ENCODE results near the gene MMS19.

The MMS19 gene

DNA sequence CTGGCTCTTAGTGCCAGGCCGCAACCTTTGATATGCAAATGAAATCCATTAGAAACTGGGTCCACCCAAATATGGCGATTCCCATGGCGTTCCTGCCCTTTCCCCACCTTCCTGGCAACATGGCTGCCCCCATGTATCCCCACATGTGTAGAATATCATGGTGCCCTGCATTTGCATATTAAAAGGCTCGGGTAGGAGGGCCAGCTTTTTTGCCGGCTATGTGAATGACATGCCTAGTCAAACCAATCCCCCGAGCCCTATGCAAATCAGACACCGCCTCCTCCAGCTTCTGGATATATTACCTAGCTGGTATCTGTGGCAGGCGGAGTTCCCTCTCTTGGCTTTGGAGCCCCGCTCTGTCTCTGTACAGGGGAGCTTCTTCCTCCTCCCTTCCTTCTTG is 18.3 kb downstream of the MMS19 start:
- TF ChIP-seq FOXP2 (optimal IDR thresholded peaks at IDR 0.05; ENCODE audit: borderline replicate concordance, extremely low read depth, extremely low read length, insufficient read depth) (no peak), POLR2AphosphoS5 (IDR thresholded peaks at IDR 0.05; ENCODE audit: low read depth, low read length) (no peak), SIN3A (IDR thresholded peaks at IDR 0.05; ENCODE audit: borderline replicate concordance, insufficient read depth, low read length) (no peak), TAF1 (IDR thresholded peaks at IDR 0.05; ENCODE audit: borderline replicate concordance, insufficient read depth, low read length) (no peak)
- TF ChIP-seq, protein P1, sequence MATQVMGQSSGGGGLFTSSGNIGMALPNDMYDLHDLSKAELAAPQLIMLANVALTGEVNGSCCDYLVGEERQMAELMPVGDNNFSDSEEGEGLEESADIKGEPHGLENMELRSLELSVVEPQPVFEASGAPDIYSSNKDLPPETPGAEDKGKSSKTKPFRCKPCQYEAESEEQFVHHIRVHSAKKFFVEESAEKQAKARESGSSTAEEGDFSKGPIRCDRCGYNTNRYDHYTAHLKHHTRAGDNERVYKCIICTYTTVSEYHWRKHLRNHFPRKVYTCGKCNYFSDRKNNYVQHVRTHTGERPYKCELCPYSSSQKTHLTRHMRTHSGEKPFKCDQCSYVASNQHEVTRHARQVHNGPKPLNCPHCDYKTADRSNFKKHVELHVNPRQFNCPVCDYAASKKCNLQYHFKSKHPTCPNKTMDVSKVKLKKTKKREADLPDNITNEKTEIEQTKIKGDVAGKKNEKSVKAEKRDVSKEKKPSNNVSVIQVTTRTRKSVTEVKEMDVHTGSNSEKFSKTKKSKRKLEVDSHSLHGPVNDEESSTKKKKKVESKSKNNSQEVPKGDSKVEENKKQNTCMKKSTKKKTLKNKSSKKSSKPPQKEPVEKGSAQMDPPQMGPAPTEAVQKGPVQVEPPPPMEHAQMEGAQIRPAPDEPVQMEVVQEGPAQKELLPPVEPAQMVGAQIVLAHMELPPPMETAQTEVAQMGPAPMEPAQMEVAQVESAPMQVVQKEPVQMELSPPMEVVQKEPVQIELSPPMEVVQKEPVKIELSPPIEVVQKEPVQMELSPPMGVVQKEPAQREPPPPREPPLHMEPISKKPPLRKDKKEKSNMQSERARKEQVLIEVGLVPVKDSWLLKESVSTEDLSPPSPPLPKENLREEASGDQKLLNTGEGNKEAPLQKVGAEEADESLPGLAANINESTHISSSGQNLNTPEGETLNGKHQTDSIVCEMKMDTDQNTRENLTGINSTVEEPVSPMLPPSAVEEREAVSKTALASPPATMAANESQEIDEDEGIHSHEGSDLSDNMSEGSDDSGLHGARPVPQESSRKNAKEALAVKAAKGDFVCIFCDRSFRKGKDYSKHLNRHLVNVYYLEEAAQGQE (IDR thresholded peaks at IDR 0.05; ENCODE audit: insufficient read depth in 1 of 2, low read depth in 2 of 2, low read length in 2 of 2), result no peak

DNA sequence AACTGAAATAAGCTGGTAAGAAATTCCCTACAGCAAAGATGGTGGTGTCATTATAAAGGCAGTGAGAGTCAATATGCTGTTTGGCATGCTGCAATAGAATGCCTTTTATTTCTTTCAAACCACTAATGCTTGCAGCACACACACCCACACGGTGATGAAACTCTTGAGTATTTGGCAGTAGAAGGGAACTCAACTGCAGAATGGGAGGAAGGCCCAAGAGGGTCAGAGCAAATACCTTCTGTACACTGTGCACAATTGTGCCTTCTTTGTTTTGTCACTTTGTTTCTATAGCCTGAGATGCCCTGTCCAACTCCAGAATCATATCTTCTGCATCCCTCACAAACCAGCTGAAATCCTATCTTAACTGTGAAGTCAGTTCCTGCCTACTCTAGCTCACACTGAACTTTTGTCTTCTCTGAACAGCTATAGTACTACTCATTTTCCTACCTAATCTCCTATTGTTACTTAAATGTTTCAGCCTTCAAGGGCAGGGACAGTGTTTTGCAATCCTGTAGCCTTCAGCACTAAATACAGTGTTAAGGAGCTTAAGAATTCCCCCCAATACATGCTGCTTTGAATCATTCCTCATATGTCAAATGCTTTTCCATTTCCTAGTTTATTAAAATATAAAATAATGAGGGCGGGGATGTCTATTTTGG is 22.2 kb downstream of the MMS19 start:
- TF ChIP-seq SIN3A (IDR thresholded peaks at IDR 0.05; ENCODE audit: borderline replicate concordance, insufficient read depth, low read length) (no peak), POLR2AphosphoS5 (IDR thresholded peaks at IDR 0.05; ENCODE audit: low read depth, low read length) (no peak), FOXP2 (optimal IDR thresholded peaks at IDR 0.05; ENCODE audit: borderline replicate concordance, extremely low read depth, extremely low read length, insufficient read depth) (no peak), TAF1 (IDR thresholded peaks at IDR 0.05; ENCODE audit: borderline replicate concordance, insufficient read depth, low read length) (no peak)
- TF ChIP-seq, protein P1 (IDR thresholded peaks at IDR 0.05; ENCODE audit: insufficient read depth in 1 of 2, low read depth in 2 of 2, low read length in 2 of 2), result no peak

DNA sequence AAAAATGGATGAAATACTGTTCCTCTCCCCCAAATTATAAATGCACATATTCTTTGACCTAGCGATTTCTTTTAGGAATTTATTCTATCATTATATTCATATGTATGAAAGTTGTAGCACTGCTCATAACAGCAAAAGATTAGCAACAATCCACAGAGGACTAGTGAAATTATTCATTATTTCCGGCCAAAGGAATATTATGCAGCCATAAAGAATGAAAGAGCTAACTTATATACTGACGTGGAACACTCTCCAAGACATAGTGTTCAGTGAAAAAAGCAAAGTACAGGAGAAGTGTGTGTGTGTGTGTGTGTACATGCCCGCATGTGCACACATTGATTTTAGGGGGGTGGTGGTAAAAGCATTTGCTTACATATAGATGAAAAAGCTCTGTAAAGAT is 23.3 kb downstream of the MMS19 start:
- no peak for TF ChIP-seq POLR2AphosphoS5 (IDR thresholded peaks at IDR 0.05; ENCODE audit: low read depth, low read length)
- TF ChIP-seq, protein P1 (IDR thresholded peaks at IDR 0.05; ENCODE audit: insufficient read depth in 1 of 2, low read depth in 2 of 2, low read length in 2 of 2), result no peak
- TF ChIP-seq FOXP2 (optimal IDR thresholded peaks at IDR 0.05; ENCODE audit: borderline replicate concordance, extremely low read depth, extremely low read length, insufficient read depth), result no peak
- no peak for TF ChIP-seq SIN3A (IDR thresholded peaks at IDR 0.05; ENCODE audit: borderline replicate concordance, insufficient read depth, low read length)

DNA sequence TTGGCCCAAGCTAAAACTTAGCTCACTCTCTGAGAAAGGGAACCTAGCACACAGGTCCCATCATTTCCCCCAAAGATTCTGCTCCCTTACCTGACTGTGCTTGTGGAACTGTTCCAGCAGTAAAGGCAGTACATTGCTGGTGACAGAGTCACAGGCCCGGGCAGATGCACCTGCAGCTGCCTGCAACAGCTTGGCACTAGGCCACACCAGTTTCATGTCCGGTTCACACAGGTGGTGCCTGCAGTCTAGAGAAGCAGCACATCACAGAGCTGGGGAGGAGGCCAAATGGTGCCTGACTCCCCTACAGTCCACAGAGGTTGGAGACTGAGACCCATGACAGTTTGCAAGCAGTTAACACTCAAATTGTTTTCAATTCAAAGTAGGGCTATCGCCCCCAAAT is 30.1 kb downstream of the MMS19 start:
- no peak for TF ChIP-seq FOXP2 (optimal IDR thresholded peaks at IDR 0.05; ENCODE audit: borderline replicate concordance, extremely low read depth, extremely low read length, insufficient read depth)
- TF ChIP-seq, protein P1 (IDR thresholded peaks at IDR 0.05; ENCODE audit: insufficient read depth in 1 of 2, low read depth in 2 of 2, low read length in 2 of 2), result no peak
- TF ChIP-seq SIN3A (IDR thresholded peaks at IDR 0.05; ENCODE audit: borderline replicate concordance, insufficient read depth, low read length), result no peak
- no peak for TF ChIP-seq TAF1 (IDR thresholded peaks at IDR 0.05; ENCODE audit: borderline replicate concordance, insufficient read depth, low read length)
- no peak for TF ChIP-seq POLR2AphosphoS5 (IDR thresholded peaks at IDR 0.05; ENCODE audit: low read depth, low read length)

Data from PFSK-1 (cell line).